GM12874 (cell line): ENCODE data around the gene ETV7.

Source experiments
- TF ChIP-seq, protein P1 (sequence below): IDR thresholded peaks from 2 replicates; pipeline ENCODE4 v1.5.1; 2011; ENCODE audit warnings: low read depth, mild to moderate bottlenecking, control low read depth, low read length, moderate library complexity; ENCODE audit not compliant: insufficient read depth

ETV7 gene

DNA sequence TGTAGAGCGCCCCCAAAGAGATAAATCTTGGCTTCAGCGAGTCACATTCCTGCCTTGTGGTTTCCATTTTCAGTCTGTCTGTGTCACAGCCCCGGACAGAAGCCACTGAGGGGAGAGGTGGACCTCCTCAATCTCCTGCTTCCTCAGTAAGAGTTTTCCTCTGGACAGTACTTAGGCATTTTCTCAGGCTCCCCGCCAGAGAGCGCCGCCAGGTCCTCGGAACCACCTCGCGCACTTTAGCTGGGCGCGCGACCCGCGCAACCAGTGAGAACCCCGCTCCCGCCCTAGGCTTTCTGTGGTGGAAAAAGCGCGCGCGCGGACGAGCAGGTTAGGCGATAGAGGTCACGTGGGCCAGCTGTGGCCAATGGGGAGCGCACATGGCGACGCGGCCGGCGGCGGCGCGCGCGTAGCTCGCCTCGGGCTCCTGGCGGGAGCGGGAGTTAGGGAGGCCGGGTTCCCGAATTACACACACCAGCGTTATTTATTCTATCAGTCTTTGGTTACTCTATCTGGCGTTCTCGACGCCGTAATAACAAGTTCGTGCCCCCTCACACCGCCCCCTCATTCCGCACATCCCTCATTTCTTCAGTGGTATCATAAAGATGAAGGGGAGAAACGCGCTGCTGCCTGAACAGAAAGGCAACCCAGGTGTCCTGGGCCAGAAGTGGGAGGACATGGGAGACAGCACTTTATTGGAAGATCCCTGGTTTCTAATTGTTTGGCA lies 35.8 kb upstream of the ETV7 start:
- TF ChIP-seq, protein P1, sequence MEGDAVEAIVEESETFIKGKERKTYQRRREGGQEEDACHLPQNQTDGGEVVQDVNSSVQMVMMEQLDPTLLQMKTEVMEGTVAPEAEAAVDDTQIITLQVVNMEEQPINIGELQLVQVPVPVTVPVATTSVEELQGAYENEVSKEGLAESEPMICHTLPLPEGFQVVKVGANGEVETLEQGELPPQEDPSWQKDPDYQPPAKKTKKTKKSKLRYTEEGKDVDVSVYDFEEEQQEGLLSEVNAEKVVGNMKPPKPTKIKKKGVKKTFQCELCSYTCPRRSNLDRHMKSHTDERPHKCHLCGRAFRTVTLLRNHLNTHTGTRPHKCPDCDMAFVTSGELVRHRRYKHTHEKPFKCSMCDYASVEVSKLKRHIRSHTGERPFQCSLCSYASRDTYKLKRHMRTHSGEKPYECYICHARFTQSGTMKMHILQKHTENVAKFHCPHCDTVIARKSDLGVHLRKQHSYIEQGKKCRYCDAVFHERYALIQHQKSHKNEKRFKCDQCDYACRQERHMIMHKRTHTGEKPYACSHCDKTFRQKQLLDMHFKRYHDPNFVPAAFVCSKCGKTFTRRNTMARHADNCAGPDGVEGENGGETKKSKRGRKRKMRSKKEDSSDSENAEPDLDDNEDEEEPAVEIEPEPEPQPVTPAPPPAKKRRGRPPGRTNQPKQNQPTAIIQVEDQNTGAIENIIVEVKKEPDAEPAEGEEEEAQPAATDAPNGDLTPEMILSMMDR = peak; percentile 64

DNA sequence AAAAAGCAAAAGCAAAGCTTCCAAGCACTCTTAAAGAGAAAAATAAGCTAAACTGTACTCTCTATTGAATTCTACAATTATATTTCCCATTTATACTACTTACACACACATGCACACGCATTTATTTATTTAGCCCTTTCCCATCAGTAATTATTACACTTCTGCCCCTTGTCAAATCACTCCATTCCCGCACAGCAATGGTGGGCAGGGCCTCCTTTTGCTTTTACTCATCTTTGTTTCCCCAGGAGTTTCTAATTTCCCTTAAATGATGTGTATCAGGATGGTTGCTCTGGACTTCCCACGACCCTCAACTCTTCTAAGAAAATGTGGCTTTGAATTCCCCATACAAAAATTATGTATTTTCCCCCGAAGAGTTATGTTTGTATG lies 35.2 kb upstream of the ETV7 start:
- TF ChIP-seq, protein P1 = no peak

DNA sequence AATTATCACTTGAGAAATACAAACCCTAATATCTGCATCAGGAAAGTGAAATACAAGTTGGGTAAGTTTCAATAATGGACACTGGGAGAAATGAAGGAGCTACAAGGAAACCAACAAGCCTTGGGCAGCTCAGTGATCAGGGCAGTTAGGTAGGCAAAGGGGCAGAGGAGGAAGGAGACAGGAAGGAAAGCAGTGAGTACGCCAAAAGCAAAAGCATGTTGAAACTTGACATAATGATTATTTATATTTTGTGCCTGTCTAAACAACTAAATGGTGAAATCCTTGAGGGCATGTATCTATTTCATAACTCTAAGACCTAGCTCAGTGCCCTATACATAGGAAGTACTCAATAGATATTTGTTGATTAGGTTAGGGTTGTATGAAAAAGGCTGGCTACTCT lies 31.8 kb upstream of the ETV7 start:
- TF ChIP-seq, protein P1 = no peak

DNA sequence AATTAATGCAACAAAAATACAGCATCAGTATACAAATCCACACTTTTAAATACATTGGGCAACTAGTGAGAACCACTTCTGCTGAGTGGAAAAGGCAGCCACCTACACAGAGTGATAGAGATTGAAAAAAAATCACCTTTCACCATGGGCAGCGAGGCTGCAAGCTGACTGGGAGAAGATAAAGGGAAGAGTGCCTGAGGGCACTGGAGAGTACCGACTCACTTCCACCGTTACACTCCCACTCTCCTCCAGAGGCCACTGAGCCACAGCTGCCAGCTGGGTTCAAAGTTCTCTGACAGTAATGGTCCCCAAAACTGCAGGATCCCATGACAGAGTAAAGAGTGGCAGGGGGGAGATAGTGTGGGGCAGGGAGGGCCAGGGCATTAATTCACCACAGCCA lies 31.1 kb upstream of the ETV7 start:
- TF ChIP-seq, protein P1 = no peak

DNA sequence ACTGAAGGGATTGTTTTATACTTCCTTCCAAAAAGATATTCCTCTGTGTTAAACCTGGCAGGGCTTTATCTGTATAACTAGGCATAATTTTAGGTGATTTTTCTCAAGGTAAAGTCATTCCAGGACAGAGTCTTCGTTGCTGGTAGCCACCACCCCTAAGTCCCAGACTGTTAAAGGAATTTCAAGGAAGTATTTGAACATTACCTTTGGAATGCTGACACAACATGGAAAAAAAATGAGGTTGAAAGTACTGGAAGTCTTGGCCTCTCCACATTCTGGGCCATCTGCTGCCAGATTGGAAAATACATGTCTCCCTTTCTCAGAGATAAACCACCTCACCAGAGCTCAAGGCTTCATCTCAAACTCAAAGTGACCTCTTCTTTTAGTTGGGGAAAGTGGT lies 27.0 kb upstream of the ETV7 start:
- TF ChIP-seq, protein P1 = no peak

DNA sequence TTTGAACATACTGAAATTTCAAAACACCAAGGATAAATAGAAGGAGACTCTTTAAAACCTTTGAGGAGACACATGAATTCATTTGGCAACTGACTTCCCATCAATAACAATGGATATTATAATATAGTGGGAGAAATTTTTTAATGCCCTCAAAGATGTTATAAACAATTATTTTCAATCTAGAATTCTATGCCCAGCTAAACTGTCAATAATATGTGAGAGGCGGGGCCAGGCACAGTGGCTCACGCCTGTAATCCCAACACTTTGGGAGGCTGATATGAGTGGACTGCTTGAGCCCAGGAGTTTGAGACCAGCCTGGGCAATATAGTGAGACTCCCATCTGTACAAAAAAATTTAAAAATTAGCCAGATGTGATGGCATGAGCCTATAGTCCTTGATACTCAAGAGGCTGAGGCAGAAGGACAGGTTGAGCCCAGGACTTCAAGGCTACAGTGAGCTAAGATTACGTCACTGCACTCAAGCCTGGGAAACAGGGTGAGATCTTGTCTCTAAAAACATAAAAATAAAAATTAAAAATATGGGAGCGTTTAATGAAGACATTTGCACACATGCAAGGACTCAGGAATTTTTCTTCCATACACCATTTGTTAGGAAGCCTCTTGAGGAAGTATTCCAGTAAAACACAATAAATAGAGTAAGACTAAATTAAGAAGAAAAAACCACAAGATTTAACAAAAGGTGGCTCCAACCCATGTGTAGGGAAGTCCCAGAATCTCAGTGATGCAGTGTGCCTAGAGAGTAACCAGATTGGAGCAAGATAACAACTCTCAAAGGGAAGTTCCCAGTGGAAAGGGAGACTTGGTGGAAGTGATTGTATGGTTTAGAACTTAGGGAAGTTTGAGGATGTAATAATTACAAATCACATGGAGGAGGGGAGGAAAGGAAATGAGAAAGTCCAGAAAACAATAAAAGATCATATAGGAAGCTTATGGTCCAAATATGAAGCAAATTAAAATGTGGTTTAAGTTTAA lies 26.3 kb upstream of the ETV7 start:
- TF ChIP-seq, protein P1 = no peak

DNA sequence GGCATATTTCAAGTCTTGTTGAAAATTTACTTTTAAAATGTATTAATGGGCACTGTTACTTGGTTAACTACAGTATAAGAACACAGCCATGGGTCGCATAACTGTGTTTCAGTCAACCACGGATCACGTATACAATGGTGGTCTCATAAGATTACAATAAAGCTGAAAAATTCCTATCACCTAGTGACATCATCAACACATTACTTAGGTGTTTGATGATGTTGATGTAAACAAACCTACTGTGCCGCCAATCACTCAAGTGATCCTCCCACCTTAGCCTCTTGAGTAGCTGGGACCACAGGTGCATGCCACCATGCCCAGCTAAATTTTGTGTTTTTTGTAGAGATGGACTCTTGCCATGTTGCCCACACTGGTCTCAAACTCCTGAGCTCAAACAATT lies 16.7 kb upstream of the ETV7 start:
- TF ChIP-seq, protein P1 = no peak
